ENCODE measurements around the gene TOMM20.
"Not testable (repeated sequence)": the region's sequence is repeated elsewhere in the genome, so short reads cannot be mapped to it uniquely, and the experiment has no call there.

Gene TOMM20

GRCh38 chr1:235128456-235129328 is at the start of gene TOMM20:
Gene TOMM20 (minus strand): TSS chr1:235128837. CDS start chr1:235128715, 122 bp downstream.
- peak; percentile 95 for DNase-seq

- no peak for DNase-seq
Measured at GRCh38 chr1:235176486-235176885, 47.8 kb upstream of the TOMM20 start.

GRCh38 chr1:235169986-235170385 is 41.3 kb upstream of the TOMM20 start:
- no peak for DNase-seq

DNA sequence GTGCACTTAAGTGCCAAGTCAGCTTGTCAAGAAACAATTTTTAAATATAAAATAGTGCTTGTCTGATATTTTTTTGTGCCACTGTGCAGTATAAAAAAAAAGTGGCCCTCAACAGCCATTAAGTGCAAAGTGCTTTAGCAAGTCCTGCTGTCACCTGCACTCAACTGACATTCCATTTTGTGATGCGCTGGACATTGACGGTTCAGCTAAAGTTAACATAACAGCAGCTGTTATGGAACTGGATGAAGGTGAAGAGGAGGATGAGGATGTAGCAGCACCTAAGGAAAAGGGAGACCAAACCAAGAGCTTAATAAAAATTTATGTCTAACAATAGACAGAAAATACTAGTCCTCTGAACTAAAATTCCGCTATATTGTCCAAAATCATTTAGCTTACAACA is 39.7 kb upstream of the TOMM20 start:
- DNase-seq: no peak

DNA sequence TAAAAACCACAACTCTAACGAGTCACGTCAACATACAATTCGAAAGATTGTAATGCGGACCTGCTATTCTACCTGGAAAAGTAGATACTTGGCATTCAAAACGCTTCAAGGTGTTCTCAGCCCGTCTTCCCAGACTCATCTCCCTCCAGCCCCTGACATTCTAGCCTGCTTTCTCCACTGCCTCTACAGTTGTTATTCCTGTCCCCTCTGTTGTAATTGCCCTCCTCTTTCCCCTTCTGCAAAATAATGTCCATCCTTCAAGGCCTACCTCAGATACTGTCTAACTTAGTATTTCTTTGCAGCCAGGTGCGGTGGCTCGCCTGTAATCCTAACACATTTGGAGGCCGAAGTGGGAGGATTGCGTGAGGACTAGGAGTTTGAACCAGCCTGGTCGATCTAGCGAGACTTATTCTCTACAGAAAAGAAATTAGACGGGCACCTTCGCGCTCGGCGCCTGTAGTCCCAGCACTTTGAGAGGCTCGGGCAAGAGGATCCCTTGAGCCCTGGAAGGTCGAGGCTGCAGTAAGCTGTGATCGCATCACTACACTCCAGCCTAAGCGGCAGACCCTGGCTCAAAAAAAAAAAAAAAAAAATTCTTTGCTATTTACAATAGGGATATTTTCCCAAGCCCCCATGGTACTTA is 33.2 kb upstream of the TOMM20 start:
- no peak for DNase-seq

DNA sequence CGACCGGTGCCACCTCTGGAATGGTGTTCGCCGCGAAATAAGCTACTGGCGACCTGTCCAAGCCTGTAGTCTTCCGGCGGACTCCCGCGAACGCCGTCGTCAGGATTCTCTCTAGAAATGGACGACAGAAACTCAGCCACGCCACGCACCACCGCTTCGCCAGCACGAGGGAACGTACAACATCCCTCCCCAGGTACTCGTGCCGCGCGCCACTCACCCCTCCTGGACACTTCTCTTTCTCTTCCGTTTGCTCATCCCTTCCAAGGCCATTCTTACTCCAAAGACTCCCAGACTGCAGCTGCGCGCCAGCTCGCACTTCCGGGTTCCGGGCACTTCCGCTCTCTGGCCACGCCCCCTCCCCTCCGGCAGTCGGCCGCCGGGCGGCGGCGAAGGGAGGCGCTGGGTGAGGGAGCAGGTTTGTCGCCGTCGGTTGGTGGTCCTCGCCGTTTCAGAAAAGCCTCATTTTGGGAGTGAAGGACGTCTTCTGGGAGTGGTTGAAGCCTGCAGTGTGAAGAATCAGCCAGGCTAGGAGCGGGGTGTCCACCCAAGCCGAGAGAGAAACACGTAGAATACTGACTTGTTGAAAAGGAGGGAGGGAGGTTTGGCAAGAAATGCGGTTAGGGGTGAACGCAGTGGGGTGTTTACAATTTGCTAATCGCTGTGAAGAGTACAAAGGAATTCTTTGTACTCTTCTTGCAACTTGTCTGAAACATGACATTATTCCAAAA is 32.5 kb upstream of the TOMM20 start, which contains the start of gene RBM34:
RBM34 (minus strand) TSS at position 294 of the 728 bp plus-strand sequence; CDS start at position 270, 24 bp downstream.
- DNase-seq: peak; percentile 95

- DNase-seq: no peak
Measured at GRCh38 chr1:235160383-235160956, 31.8 kb upstream of the TOMM20 start.

- DNase-seq: not testable (repeated sequence)
Measured at GRCh38 chr1:235159930-235160329, 31.3 kb upstream of the TOMM20 start.

DNA sequence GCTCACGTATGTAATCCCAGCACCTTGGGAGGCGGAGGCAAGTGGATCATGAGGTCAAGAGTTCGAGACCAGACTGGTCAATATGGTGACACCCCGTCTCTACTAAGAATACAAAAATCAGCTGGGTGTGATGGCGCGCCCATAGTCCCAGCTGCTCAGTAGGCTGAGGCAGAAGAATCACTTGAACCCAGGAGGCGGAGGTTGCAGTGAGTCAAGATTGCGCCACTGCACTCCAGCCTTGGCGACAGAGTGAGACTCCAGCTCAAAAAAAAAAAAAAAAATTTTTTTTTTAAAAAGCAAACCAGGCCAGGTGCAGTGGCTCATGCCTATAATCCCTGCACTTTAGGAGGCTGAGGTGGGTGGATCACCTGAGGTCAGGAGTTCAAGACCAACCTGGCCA is 30.6 kb upstream of the TOMM20 start:
- DNase-seq: not testable (repeated sequence)

GRCh38 chr1:235158680-235159079 is 30.0 kb upstream of the TOMM20 start:
- DNase-seq: no peak

DNA sequence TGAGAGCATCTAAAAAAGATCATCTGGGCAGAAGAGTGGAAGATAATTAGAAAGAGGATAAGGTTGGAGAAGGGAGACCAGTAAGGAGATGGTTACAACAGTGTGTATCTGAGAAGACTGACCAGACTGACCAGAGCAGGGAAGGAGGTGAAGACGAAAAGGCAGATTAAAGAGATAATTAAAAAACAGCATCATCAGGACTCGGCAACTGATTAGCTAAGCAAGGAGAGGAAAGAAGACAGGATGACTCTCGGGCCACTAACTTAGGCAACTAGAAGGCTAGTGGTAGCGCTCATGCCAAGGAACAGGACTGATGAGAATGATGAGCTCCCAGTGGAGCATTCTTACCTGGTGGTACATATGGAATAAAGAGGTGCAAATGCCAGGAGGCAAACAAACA is 28.5 kb upstream of the TOMM20 start:
- DNase-seq: no peak

GRCh38 chr1:235156740-235157139 is 28.1 kb upstream of the TOMM20 start:
- DNase-seq: no peak

GRCh38 chr1:235156265-235156664 is 27.6 kb upstream of the TOMM20 start:
- no peak for DNase-seq

GRCh38 chr1:235152235-235152634 is 23.6 kb upstream of the TOMM20 start:
- no peak for DNase-seq

DNA sequence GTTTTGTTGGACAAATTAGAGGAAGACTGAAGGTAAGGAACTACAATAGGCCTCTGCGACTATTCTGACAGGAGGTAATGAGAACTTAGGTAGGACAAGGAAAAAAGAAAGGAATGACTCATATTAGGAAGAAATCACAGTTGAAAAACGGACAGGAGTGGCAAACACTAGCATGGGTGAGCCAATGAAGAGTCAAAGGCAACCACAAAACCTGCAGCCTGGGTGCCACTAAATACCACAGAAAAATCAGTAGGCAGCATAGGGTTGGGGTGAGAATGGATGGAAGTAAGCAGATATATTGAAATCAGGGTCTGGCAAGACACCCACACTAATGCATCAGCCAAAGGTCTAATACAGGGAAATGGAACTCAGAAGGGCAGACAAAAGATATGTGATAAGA is 22.4 kb upstream of the TOMM20 start:
- no peak for DNase-seq

GRCh38 chr1:235149824-235150223 is 21.2 kb upstream of the TOMM20 start:
- DNase-seq: no peak

- no peak for DNase-seq
Measured at GRCh38 chr1:235147269-235147668, 18.6 kb upstream of the TOMM20 start.

GRCh38 chr1:235145639-235146038 is 17.0 kb upstream of the TOMM20 start:
- DNase-seq: no peak

GRCh38 chr1:235142991-235143390 is 14.4 kb upstream of the TOMM20 start:
- no peak for DNase-seq

GRCh38 chr1:235139315-235139714 is 10.7 kb upstream of the TOMM20 start:
- no peak for DNase-seq

DNA sequence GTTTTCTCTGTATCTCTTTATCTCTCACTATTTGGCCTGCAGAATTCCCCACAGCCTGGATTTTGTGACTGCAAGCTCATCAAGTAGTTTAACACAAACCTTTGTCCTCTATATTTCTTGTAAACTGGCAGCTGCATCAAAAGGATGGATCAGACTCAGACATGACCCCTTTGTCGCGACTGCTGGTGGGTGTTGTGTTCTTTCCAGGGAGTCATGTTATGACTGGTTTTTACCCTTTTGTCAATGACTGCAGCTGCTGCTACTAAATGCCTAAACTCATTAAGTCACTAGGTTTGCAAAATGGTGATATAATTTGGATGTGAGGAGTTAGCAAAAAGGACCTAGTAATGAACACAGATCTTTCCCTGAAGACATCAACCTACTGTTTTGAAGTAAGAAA is 10.2 kb upstream of the TOMM20 start:
- DNase-seq: peak; percentile 30

DNA sequence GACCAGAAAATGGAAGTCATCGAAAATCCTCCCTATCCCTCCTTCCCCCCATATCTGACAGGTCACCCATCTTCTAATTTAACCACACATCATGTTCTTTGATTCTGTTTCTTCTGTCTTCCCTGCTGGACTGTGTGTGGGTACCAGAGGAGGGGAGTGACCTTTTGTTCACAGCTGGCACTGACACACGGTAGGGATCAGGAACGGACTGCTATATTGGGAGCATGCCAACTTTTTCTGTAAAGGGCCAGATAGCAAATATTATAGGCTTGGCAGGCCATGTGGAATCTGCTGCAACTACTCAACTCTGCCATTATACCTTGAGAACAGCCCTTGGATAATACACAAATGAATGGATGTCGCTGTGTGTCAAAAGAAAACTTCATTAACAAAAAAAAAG is 7.5 kb upstream of the TOMM20 start:
- no peak for DNase-seq

GRCh38 chr1:235134171-235134570 is 5.5 kb upstream of the TOMM20 start:
- DNase-seq: no peak

All from activated naive CD4-positive, alpha-beta T cell treated with Interleukin-2 at 50 U/mL for 16 hours (primary cell).